ENCODE data around the gene YDJC. TPM values are rescaled to one million over a fixed set of nuclear protein-coding genes. Genes with fewer than 3 reads are reported as not detected.

YDJC gene
- total and polyA plus RNA-seq, 7 donors = 2.4 to 5.8 (median 4.0) TPM

DNA sequence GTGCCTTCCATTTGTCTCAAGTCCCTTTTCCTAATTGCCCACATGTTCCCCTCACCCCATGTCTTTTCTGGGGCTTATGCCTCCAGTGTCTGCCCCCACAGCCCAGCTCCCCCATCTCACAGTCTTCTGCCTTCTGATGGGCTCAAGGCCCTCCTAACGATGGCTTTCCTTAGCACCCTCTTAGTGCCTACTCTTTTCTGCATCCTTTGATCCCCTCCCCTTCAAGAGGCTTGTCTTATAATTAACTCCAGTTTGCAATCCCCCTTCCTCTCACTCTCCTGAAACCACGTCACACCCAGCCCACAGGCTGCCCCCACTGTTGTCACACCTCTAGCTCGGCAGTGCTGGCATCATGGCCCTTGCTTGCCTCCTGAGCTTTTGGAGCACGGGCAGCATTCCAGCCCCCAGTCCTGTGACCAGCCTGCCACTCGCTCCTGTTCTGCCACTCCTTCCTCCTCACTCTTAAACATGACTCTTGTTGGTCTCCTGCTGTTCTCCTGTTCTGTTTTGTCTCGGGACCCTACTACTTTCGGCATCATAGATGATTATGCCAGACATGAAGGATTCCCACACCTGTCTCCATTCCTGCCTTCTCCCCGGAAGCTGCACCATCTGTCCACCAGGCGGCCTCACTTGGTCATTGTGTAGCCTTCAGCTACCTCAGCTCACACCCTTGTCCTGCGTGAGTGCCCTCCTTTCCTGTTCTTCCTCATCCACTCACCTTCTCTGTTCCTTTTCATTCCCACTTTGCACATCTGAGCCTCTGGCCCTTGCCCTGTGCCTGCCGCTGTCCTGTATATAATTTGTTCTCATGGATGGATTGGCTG is 36.2 kb downstream of the YDJC start:
- no peak overlapping the region for H3K4me3 ChIP-seq
- no peaks in the 10 kb centered on the region for H3K27me3 ChIP-seq (ENCODE audit: insufficient read depth in 3 of 3, low read length in 2 of 3)
- peaks cover 42% of the 10 kb centered on the region for H3K4me1 ChIP-seq
- H3K9me3 ChIP-seq = no peaks in the 10 kb centered on the region
- no peak for DNase-seq
- TF ChIP-seq, protein P1, sequence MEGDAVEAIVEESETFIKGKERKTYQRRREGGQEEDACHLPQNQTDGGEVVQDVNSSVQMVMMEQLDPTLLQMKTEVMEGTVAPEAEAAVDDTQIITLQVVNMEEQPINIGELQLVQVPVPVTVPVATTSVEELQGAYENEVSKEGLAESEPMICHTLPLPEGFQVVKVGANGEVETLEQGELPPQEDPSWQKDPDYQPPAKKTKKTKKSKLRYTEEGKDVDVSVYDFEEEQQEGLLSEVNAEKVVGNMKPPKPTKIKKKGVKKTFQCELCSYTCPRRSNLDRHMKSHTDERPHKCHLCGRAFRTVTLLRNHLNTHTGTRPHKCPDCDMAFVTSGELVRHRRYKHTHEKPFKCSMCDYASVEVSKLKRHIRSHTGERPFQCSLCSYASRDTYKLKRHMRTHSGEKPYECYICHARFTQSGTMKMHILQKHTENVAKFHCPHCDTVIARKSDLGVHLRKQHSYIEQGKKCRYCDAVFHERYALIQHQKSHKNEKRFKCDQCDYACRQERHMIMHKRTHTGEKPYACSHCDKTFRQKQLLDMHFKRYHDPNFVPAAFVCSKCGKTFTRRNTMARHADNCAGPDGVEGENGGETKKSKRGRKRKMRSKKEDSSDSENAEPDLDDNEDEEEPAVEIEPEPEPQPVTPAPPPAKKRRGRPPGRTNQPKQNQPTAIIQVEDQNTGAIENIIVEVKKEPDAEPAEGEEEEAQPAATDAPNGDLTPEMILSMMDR (IDR thresholded peaks at IDR 0.05) = no peak
- ATAC-seq = no peak
- WGBS, 3 donors = 67 to 82% (median 72%) methylated on average over 11 of the region's 11 CpGs
- no peak overlapping the region for H3K27ac ChIP-seq
- H3K36me3 ChIP-seq (ENCODE audit: insufficient read depth in 1 of 2, low read depth in 1 of 2) = peaks cover 4 to 37% of the 10 kb centered on the region in 2 donors
- intact Hi-C loops (cut with DNase I) = loop anchor here in 1 of 2 donors (5.0 kb wide), 1 partner anchor 34 kb away; no protein-coding TSS in a partner anchor

DNA sequence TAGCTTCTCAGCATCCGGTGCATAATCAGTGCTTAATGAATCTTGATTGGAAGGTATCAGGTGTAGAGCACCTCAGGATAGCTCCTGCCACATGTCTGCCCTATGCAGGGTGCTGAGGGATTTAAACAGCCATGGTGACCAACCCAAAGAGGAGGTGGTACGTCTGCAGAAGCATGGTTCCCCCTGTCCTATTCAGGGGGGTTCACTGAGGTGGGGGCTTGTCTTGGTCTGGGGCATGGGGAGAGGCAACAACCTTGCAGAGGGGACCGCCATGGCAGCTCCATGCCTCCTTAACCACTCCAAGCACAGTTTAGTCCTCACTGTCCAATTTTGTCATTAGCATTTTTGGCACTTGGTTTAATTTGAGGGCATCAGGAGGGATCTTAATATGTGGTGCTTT is 37.4 kb downstream of the YDJC start:
- DNase-seq (no peak), ATAC-seq (no peak)
- peaks cover 54% of the 10 kb centered on the region for H3K4me1 ChIP-seq
- no peak overlapping the region for H3K27ac ChIP-seq
- H3K4me3 ChIP-seq = no peak overlapping the region
- H3K36me3 ChIP-seq (ENCODE audit: insufficient read depth in 1 of 2, low read depth in 1 of 2) = peaks cover 4 to 37% of the 10 kb centered on the region in 2 donors
- no peaks in the 10 kb centered on the region for H3K9me3 ChIP-seq
- intact Hi-C loops (cut with DNase I) = loop anchor here in 1 of 2 donors (5.0 kb wide), 1 partner anchor 35 kb away; no protein-coding TSS in a partner anchor
- TF ChIP-seq, protein P1 (IDR thresholded peaks at IDR 0.05) = no peak
- H3K27me3 ChIP-seq (ENCODE audit: insufficient read depth in 3 of 3, low read length in 2 of 3) = no peaks in the 10 kb centered on the region
- WGBS, 3 donors = 89 to 96% (median 91%) methylated on average over 3 of the region's 3 CpGs

DNA sequence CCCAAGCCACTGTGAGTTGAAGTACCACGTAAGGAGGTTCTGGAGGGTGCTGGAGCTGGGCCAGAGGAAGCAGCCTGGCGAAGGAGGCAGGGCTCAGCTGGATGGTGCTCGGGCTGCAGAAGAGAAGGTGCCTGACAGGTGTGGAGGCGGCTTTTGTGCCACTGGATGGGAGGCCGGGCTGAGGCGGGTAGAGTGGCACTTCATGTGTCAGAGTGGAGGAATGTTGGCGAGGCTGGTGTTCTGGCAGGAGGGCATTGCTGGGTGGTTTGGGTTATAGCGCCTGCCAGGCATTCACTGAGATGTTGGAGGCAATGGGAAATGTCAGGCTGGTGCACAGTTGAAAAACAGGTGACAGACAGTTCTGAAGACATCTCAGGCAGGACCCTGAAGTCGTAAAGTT is 38.1 kb downstream of the YDJC start:
- 21 to 37% (median 26%) methylated on average over 9 of the region's 9 CpGs for WGBS, 3 donors

GRCh38 chr22:21590809-21591641 is 38.8 kb downstream of the YDJC start:
- TF ChIP-seq, protein P1 (IDR thresholded peaks at IDR 0.05) = no peak
- Histone ChIP-seq H3K36me3 (ENCODE audit: insufficient read depth in 1 of 2, low read depth in 1 of 2) (peaks cover 4 to 32% of the 10 kb centered on the region in 2 donors), H3K4me1 (peaks cover 61% of the 10 kb centered on the region), H3K4me3 (no peak overlapping the region), H3K27me3 (ENCODE audit: insufficient read depth in 3 of 3, low read length in 2 of 3) (no peaks in the 10 kb centered on the region), H3K27ac (peak overlapping the region; percentile 37), H3K9me3 (no peaks in the 10 kb centered on the region)
- intact Hi-C loops (cut with DNase I) = loop anchor here in 1 of 2 donors (5.0 kb wide), 1 partner anchor 36 kb away; no protein-coding TSS in a partner anchor
- DNase-seq = no peak
- WGBS, 3 donors = 75 to 82% (median 81%) methylated on average over 9 of the region's 9 CpGs
- ATAC-seq = peak in 1 of 4 donors; percentile 2

More for the DNA sequence above, 38.1 kb downstream of the YDJC start:
- peaks cover 4 to 37% of the 10 kb centered on the region in 2 donors for H3K36me3 ChIP-seq (ENCODE audit: insufficient read depth in 1 of 2, low read depth in 1 of 2)
- no peaks in the 10 kb centered on the region for H3K27me3 ChIP-seq (ENCODE audit: insufficient read depth in 3 of 3, low read length in 2 of 3)
- peak overlapping the region; percentile 37 for H3K27ac ChIP-seq
- ATAC-seq (peak; percentile 91 to 97 (median 95)), DNase-seq (peak; percentile 51 to 85)
- peaks cover 57% of the 10 kb centered on the region for H3K4me1 ChIP-seq
- no peaks in the 10 kb centered on the region for H3K9me3 ChIP-seq
- TF ChIP-seq, protein P1 (IDR thresholded peaks at IDR 0.05) = no peak
- no peak overlapping the region for H3K4me3 ChIP-seq
- intact Hi-C loops (cut with DNase I) = loop anchor here in 1 of 2 donors (5.0 kb wide), 1 partner anchor 36 kb away; no protein-coding TSS in a partner anchor
